Sigmoid colon (tissue), 7 donors: ENCODE data around the gene GRM4. TPM values are rescaled to one million over a fixed set of nuclear protein-coding genes. Genes with fewer than 3 reads are reported as not detected.

ENCODE experiments used
- DNase-seq: peaks from one replicate; pipeline ENCODE4 v3.0.0-alpha.2; 2019
- H3K27ac ChIP-seq, 4 donors: fragments of 200-600 bp; sonication (generic); one replicate each; pipeline ENCODE4 v1.5.1; 2016 to 2019; ENCODE audit warnings: mild to moderate bottlenecking in 1 of 4
- H3K27me3 ChIP-seq, 3 donors: fragments of 200-600 bp; sonication (generic); one replicate each; pipeline ENCODE4 v1.5.1; 2019; ENCODE audit warnings: mild to moderate bottlenecking in 1 of 3
- H3K36me3 ChIP-seq, 4 donors: fragments of 200-600 bp; sonication (generic); one replicate each; pipeline ENCODE4 v1.5.1; 2016 to 2019
- H3K4me1 ChIP-seq, 4 donors: fragments of 200-600 bp; sonication (generic); one replicate each; pipeline ENCODE4 v1.5.1; 2017 to 2019
- H3K4me3 ChIP-seq, 4 donors: fragments of 200-600 bp; sonication (generic); one replicate each; pipeline ENCODE4 v1.5.1; 2017 to 2019; ENCODE audit warnings: mild to moderate bottlenecking in 2 of 4, moderate library complexity in 1 of 4
- H3K9me3 ChIP-seq, 4 donors: fragments of 200-600 bp in 3 of 4; sonication (generic) in 3 of 4; one replicate each; pipeline versions ENCODE4 v1.5.1 to v1.6.1; 2013 to 2019
- CTCF ChIP-seq, 4 experiments: fragments of 450-650 bp in 3 of 4; fragments of 200-600 bp in 1 of 4; IDR thresholded peaks; one replicate each; pipeline ENCODE4 v1.5.1; 2016 to 2019; ENCODE audit warnings: antibody characterized with exemption in 4 of 4, mild to moderate bottlenecking in 3 of 4, moderate library complexity in 2 of 4
- EP300 ChIP-seq, 4 donors: sonication (generic); formaldehyde crosslinking; IDR thresholded peaks; one replicate each; pipeline ENCODE4 v1.6.1; 2017; ENCODE audit warnings: antibody characterized with exemption in 4 of 4
- POLR2A ChIP-seq, 2 donors: fragments of 450-650 bp; IDR thresholded peaks; one replicate each; pipeline ENCODE4 v1.6.1; 2016; ENCODE audit warnings: antibody characterized with exemption in 2 of 2, mild to moderate bottlenecking in 2 of 2, moderate library complexity in 2 of 2
- POLR2AphosphoS5 ChIP-seq, 4 donors: sonication (generic); formaldehyde crosslinking; IDR thresholded peaks; one replicate each; pipeline ENCODE4 v1.6.1; 2017; ENCODE audit warnings: antibody characterized with exemption in 4 of 4
- WGBS, 2 donors: extraction: QIAGEN DNeasy Blood & Tissue Kit; methylation state at CpG; one replicate each; pipeline ENCODE4 v1.1.7; 2013; 5-methylcytosine and 5-hydroxymethylcytosine counted together
- intact Hi-C: fragments of 100-400 bp; cut with DNase I; formaldehyde crosslinking; loops from one replicate; pipeline ENCODE4 v1.15.1; 2023
- polyA plus RNA-seq, 3 donors: library from polyadenylated mRNA; stranded (reverse); fragments of 200-250 nt; gene quantifications; one replicate each; pipeline ENCODE4 v1.2.3, GENCODE V29; 2013
- total RNA-seq, 4 donors: library from RNA; depleted of rRNA; stranded (reverse); fragments of >200 nt; gene quantifications; one replicate each; pipeline ENCODE4 v1.1.0, GENCODE V29; 2016
- donor health status: healthy with polysubstance abuse.
- donor health status: Bipolar disorder and iron deficiency.
- donor health status: healthy.

Gene GRM4
- total and polyA plus RNA-seq, 7 donors = 0.07 to 0.14 TPM; not detected in 5

GRCh38 chr6:34065466-34066217, 80.2 kb downstream of the GRM4 start:
- peaks cover 6 to 64% (median 57%) of the 10 kb centered on the region in 3 donors for H3K27me3 ChIP-seq
- H3K4me3 ChIP-seq = no peak overlapping the region
- DNase-seq = no peak
- 19 to 61% methylated on average over 24 of the region's 24 CpGs for WGBS, 2 donors
- no peaks in the 10 kb centered on the region for H3K36me3 ChIP-seq
- peaks cover 0 to 3% (median 0%) of the 10 kb centered on the region in 4 donors for H3K4me1 ChIP-seq
- no peak overlapping the region for H3K27ac ChIP-seq
- TF ChIP-seq EP300 (IDR thresholded peaks at IDR 0.05) (no peak), POLR2AphosphoS5 (IDR thresholded peaks at IDR 0.05) (no peak), POLR2A (IDR thresholded peaks at IDR 0.05) (no peak), CTCF (IDR thresholded peaks at IDR 0.05) (no peak)
- intact Hi-C loops = no loop called here
- H3K9me3 ChIP-seq = no peaks in the 10 kb centered on the region

- Histone ChIP-seq H3K4me1 (peaks cover 0 to 3% (median 0%) of the 10 kb centered on the region in 4 donors), H3K27ac (no peak overlapping the region), H3K9me3 (no peaks in the 10 kb centered on the region), H3K4me3 (no peak overlapping the region), H3K27me3 (peaks cover 6 to 64% (median 57%) of the 10 kb centered on the region in 3 donors), H3K36me3 (no peaks in the 10 kb centered on the region)
- DNase-seq = no peak
- whole genome bisulfite sequencing, 2 donors = 75 to 81% methylated on average over 7 of the region's 7 CpGs
- TF ChIP-seq CTCF (IDR thresholded peaks at IDR 0.05) = no peak
- TF ChIP-seq EP300 (IDR thresholded peaks at IDR 0.05) = no peak
- no peak for TF ChIP-seq POLR2A (IDR thresholded peaks at IDR 0.05)
- no peak for TF ChIP-seq POLR2AphosphoS5 (IDR thresholded peaks at IDR 0.05)
- intact Hi-C loops = no loop called here
These were observed 81.2 kb downstream of the GRM4 start for GRCh38 chr6:34064675-34065074.

- H3K27me3 ChIP-seq = peaks cover 6 to 64% (median 57%) of the 10 kb centered on the region in 3 donors
- peak in 3 of 4 donors; percentile 32 to 62 (median 38) for TF ChIP-seq POLR2AphosphoS5 (IDR thresholded peaks at IDR 0.05)
- TF ChIP-seq EP300 (IDR thresholded peaks at IDR 0.05) = no peak
- no peak for DNase-seq
- H3K4me1 ChIP-seq = peaks cover 0 to 3% (median 0%) of the 10 kb centered on the region in 4 donors
- no peak overlapping the region for H3K4me3 ChIP-seq
- intact Hi-C loops = no loop called here
- H3K9me3 ChIP-seq = no peaks in the 10 kb centered on the region
- WGBS, 2 donors = 67 to 74% methylated on average over 6 of the region's 6 CpGs
- H3K36me3 ChIP-seq = no peaks in the 10 kb centered on the region
- H3K27ac ChIP-seq = no peak overlapping the region
These were observed 82.2 kb downstream of the GRM4 start for GRCh38 chr6:34063651-34064050.

- Histone ChIP-seq H3K4me1 (peaks cover 0 to 3% (median 0%) of the 10 kb centered on the region in 4 donors), H3K27ac (no peak overlapping the region), H3K4me3 (no peak overlapping the region), H3K27me3 (peaks cover 6 to 61% (median 49%) of the 10 kb centered on the region in 3 donors), H3K36me3 (no peaks in the 10 kb centered on the region), H3K9me3 (no peaks in the 10 kb centered on the region)
- intact Hi-C loops = no loop called here
- no peak for DNase-seq
- no peak for TF ChIP-seq CTCF (IDR thresholded peaks at IDR 0.05)
- no peak for TF ChIP-seq POLR2A (IDR thresholded peaks at IDR 0.05)
- no peak for TF ChIP-seq EP300 (IDR thresholded peaks at IDR 0.05)
- TF ChIP-seq POLR2AphosphoS5 (IDR thresholded peaks at IDR 0.05) = no peak
- WGBS, 2 donors = 74 to 81% methylated on average over 7 of the region's 7 CpGs
These were observed 83.1 kb downstream of the GRM4 start for GRCh38 chr6:34062815-34063214.

GRCh38 chr6:34062156-34062555, 83.7 kb downstream of the GRM4 start:
- DNase-seq = no peak
- TF ChIP-seq POLR2AphosphoS5 (IDR thresholded peaks at IDR 0.05) (no peak), CTCF (IDR thresholded peaks at IDR 0.05) (no peak), EP300 (IDR thresholded peaks at IDR 0.05) (no peak), POLR2A (IDR thresholded peaks at IDR 0.05) (no peak)
- Histone ChIP-seq H3K27ac (no peak overlapping the region), H3K4me3 (no peak overlapping the region), H3K27me3 (peaks cover 6 to 56% (median 44%) of the 10 kb centered on the region in 3 donors), H3K4me1 (peaks cover 0 to 3% (median 0%) of the 10 kb centered on the region in 4 donors), H3K9me3 (no peaks in the 10 kb centered on the region), H3K36me3 (no peaks in the 10 kb centered on the region)
- intact Hi-C loops = no loop called here
- 87 to 90% methylated on average over 3 of the region's 3 CpGs for WGBS, 2 donors
